Articular chondrocyte of knee joint (primary cell): ENCODE results near the gene TIMM50. TPM values are rescaled to one million over a fixed set of nuclear protein-coding genes. Genes with fewer than 3 reads are reported as not detected.

Experiments
- total RNA-seq: library from RNA; depleted of rRNA; stranded (reverse); fragments of >200 nt; gene quantifications from 2 replicates; pipeline ENCODE4 v1.2.3, GENCODE V29; 2012

TIMM50 gene
- 39.0 and 39.7 TPM in 2 replicates for total RNA-seq

DNA sequence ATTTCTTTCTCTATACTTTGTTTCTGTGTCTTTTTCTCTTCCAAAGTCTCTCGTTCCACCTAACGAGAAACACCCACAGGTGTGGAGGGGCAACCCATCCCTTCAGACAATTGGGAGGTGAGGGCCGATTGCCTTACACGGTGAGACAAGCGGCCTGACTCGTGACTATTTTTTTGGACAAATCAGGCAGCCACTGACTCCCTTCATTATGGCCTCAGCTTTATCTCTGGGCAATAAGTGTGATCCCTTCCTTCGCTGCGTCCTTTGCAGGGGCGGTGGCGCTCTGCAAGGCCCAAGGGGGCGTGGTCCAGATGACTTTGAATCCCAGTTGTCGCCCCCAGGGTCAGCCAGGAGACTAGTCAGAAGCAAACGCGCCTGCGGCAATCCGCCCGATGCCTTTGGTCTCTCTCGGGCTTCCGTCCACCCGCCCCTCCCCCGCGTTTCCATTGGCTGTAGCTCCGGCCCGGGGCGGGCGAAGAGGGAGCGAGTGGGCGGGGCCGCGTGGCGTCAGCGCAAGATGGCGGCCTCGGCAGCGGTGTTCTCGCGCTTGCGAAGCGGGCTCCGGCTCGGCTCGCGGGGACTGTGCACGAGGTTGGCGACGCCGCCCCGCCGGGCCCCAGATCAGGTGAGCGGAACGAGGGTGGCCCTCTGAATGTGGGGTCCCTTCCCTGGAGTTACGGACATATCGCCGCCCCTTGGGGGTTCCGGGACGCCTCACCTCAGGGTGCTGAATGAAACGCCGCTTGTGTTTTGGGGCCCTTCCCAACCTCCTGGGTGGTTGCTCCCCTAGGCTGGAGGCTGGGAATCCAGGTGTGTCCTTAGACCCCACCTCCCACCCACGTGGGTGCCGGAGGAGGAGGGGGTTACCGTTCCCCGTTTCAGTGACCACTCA lies at the start of gene TIMM50:
TIMM50 (plus strand) TSS at position 502 of the 892 bp plus-strand sequence; CDS start at position 518, 16 bp downstream.

DNA sequence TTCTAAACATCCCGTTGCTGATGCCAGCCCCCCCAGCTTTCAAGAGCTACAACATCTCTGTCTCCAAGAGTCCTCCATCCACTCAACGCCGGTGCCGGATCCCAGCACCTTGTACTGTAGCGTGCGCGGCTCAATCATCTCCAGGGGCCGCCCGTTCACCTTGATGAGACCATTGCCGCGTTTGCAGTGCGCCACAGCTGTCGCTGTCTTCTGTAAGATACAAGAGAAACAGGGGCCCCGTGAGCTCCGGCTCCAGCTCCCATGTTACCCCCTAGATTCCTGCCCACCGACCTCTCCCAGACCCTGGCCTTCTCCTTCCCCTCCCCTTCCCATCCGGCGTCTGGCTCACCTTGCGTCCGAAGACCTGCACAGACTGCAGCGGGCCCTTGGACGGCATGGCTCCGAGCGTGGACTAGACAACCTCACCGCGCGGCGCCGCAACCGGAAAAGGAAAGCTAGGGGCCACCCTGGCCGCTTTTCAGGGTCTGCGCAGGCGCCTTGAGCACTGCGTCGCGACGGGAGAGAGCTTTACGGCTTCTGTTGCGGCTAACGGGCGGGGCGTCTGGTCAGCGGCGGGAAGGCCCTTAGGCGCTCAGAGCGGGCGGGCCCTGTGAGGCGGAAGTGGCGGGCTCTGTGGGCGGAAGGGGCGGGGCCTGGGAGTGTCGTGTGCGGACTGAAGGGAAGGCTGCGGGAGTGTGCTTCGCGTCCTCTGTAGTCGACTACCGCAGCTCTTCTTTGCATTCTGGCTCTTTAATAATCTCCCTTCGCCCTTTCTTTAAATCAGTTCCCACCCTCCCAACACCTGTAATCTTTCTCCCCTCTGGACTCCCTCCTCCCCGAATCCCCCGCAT lies 44.9 kb upstream of the TIMM50 start, which contains the start of gene RPS16:
RPS16 (minus strand) TSS at position 451 of the 851 bp plus-strand sequence; CDS start at position 397, 54 bp downstream.

DNA sequence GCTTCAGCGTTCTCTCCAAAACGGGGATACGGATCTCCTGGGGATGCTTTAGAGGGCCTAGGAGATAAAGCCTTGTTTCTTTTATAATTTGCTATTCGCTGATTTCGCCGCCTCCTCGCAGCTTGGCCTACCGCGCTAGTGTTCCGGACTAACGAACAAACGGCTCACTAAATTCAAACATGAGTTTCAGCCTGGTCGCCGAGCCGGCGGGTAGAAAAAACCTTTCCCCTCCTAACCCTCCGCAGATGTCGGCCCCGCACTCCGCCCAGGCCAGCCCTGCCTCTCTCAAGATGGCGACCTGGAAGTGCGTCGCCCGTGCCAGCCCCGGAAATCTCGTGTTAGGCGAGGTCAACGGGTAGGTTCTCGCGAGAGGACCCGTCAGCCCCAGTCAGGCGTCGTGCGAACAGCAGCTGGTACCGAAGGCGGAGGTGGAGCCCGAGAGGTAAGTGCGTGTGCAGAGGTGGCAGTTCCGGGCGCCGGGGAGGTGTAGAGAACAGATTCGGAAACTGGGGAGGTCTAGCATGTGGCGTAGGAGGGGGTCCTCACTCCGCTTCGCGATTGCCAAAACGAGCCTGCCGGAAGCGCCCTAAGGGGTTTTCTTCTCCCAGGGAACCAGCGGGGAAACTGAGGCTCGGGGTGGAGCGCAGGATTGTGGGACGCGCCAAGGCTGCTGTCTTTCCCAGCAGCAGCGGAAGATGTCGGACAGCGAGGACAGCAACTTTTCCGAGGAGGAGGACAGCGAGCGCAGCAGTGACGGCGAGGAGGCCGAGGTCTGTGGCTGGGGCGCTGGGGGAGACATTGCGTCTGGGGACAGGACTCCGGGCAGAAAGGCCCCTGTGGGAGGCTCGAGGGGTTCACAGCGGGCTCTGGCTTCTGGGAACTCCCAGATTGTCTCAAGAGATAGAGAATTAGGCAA lies 35.2 kb upstream of the TIMM50 start, which contains the start of gene SUPT5H:
SUPT5H (plus strand) TSS at position 387 of the 916 bp plus-strand sequence; CDS start at position 696, 309 bp downstream.

DNA sequence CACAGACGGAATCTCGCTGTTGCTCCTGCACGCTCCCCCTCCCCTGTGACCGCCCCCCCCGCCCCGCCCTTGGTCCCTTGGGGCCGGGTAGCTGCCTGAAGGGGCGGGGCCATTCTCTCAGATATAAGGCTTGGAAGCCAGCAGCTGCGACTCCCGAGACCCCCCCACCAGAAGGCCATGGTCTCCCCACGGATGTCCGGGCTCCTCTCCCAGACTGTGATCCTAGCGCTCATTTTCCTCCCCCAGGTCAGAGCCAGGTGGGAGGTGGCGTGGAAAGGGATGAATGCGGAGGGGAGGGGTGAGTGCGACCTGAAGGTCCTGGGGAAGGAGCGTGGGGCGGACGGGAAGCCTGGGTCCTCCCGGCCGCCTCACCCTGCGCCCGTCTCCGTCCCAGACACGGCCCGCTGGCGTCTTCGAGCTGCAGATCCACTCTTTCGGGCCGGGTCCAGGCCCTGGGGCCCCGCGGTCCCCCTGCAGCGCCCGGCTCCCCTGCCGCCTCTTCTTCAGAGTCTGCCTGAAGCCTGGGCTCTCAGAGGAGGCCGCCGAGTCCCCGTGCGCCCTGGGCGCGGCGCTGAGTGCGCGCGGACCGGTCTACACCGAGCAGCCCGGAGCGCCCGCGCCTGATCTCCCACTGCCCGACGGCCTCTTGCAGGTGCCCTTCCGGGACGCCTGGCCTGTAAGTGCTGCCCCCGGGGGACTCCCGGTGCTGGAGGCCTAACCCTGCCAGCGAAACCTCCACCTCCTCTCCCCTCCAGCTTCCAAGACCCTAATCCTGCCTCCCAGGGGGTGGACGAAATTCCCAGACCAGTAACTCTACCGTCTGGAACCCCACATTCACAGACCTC lies 18.4 kb downstream of the TIMM50 start, which contains the start of gene DLL3:
DLL3 (plus strand) TSS at position 150 of the 845 bp plus-strand sequence; CDS start at position 178, 28 bp downstream.

DNA sequence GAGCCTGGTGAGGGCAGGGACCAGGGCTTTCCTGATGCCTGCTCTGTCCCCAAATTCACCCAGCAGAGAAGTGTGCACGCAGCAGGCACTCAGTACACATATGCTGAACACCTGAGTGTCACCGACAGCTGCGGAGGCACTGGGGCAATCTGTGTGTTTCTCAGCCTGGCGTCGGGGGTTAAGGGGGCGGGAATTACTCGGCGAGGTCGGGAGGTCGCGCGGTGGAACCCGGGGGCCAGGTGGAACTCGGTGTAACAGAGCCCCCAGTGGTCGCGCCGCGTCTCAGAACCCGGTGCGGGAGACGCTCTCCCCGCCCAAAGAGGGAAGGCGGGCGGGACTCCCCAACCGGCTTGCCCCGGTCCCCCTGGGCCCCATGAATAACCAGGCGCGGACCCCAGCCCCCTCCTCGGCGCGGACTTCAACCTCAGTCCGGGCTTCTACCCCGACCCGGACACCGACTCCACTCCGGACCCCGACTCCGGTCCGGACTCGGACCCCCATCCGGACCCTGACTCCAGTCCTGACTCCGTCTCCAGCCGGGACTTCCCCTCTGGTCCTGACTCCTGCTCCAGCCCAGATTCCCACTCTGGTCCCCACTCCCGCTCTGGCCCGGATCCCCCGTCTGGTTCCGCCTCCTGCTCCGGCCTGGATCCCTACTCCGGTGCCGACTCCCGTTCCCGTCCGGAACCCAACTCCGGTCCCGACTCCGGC lies 34.4 kb downstream of the TIMM50 start, which contains the start of gene SELENOV:
SELENOV (plus strand) TSS at position 300 of the 711 bp plus-strand sequence; CDS start at position 374, 74 bp downstream.

DNA sequence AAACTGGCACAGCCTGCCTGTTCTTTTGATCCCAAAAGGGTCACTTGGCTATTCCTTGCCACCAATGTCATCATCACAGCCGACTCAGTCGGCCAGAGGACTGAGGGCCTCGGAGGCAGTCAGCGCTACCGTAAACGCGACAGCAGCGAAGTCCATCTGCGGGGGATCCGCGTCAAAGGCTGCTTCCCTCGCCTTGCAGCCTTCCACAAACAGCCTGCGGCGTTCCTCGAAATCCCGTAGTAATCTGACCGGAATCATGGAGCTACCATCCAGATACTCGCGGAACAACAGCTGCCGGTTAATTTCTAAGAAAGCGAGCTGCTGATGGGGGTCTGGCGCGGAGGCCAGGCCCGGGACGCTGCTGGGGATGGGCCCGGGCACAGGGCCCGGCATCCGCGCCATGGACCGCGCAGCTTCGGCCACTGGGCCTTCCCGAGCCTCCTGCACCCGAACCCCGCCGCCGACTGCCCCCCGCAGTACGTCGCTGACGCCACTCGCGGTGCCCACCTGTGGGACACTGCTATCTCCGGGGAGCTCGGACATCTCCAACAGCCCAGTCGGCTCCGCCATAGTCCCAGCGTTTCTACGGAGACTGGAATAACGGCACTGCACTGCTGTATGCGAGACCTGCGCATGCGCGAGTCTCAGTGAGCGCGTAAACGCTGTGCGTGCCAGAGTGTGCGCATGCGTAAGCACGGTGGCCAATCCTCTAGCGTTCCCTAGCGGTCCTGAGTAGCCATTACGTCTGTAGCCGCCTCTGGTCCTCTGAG lies 51.8 kb downstream of the TIMM50 start, which contains the start of gene EID2B:
EID2B (minus strand) TSS at position 620 of the 770 bp plus-strand sequence; CDS start at position 570, 50 bp downstream.

DNA sequence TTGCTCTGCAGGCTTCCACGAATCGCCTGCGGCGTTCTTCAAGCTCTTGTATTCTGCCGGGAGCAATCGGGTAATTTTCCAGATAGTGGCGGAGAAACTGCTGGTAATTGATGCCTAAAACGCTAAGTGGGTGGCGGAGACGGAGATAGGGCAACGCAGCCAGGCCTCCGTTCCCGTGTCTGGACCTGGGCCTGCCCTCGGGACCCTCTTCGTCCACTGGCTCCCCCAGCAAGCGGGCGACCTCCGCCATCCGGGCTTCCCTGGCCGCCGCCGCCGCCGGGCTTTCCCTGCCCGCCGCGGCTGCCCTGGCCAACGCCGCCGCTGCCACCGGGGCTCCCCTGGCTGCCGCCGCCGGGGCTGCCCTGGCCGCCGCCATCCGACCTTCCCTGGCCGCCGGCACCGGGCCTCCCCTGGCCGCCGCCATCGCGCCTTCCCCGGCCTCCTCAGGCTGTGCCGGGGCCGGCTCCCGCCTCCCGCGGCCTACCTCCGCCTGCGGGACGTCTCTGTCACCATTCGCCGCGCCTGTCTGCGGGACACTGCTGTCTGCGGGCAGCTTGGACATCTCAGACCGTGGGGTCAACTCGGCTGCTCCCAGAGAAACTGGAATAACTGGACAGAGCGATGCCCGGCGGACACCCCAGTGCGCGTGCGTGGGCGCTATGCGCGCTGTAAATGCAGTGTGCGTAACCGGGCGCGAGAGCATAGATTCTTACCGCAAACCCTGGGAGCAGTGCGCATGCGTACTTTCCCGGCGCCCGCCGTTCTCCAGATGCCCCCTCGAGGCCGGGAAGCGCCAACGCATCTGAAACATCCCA lies 59.1 kb downstream of the TIMM50 start, which contains the start of gene EID2:
EID2 (minus strand) TSS at position 644 of the 815 bp plus-strand sequence; CDS start at position 562, 82 bp downstream.

Other genes starting within 250 kb of the TIMM50 start
- not detected in 2 replicates for gene IFNL3, start 235.8 kb upstream of the TIMM50 start, total RNA-seq
- gene IFNL4, start 232.0 kb upstream of the TIMM50 start, total RNA-seq = not detected in 2 replicates
- gene IFNL2, start 212.4 kb upstream of the TIMM50 start, total RNA-seq = not detected in 2 replicates
- gene IFNL1, start 184.4 kb upstream of the TIMM50 start, total RNA-seq = not detected in 2 replicates
- gene LRFN1, start 160.0 kb upstream of the TIMM50 start, total RNA-seq = 0.11 and 0.13 TPM in 2 replicates
- gene GMFG, start 144.8 kb upstream of the TIMM50 start, total RNA-seq = not detected in 2 replicates
- 47.0 and 52.7 TPM in 2 replicates for gene SAMD4B, start 138.4 kb upstream of the TIMM50 start, total RNA-seq
- 30.4 and 38.5 TPM in 2 replicates for gene PAF1, start 89.7 kb upstream of the TIMM50 start, total RNA-seq
- gene MED29, start 89.5 kb upstream of the TIMM50 start, total RNA-seq = 25.6 and 28.4 TPM in 2 replicates
- 14.2 and 24.2 TPM in 2 replicates for gene ZFP36, start 74.0 kb upstream of the TIMM50 start, total RNA-seq
- gene PLEKHG2, start 68.2 kb upstream of the TIMM50 start, total RNA-seq = 8.8 and 11.6 TPM in 2 replicates
- gene RPS16, start 44.9 kb upstream of the TIMM50 start, total RNA-seq = 92.2 and 134 TPM in 2 replicates
- 74.3 and 98.4 TPM in 2 replicates for gene SUPT5H, start 35.3 kb upstream of the TIMM50 start, total RNA-seq
- 0.11 and 0.13 TPM in 2 replicates for gene DLL3, start 18.1 kb downstream of the TIMM50 start, total RNA-seq
- not detected in 2 replicates for gene SELENOV, start 34.3 kb downstream of the TIMM50 start, total RNA-seq
- gene EID2B, start 52.0 kb downstream of the TIMM50 start, total RNA-seq = 2.8 and 3.3 TPM in 2 replicates
- gene EID2, start 59.3 kb downstream of the TIMM50 start, total RNA-seq = 8.5 and 9.8 TPM in 2 replicates
- gene LGALS13, start 121.7 kb downstream of the TIMM50 start, total RNA-seq = not detected in 2 replicates
- not detected in 2 replicates for gene LGALS16, start 175.1 kb downstream of the TIMM50 start, total RNA-seq
- gene LGALS14, start 223.6 kb downstream of the TIMM50 start, total RNA-seq = not detected in 2 replicates